GM13976 (cell line): ENCODE measurements around the gene PEAR1.

Experiments
- DNase-seq: peaks from one replicate; pipeline ENCODE4 v3.0.0; 2012; ENCODE audit warnings: low spot score
- in situ Hi-C: fragments of 300-500 bp; cut with MboI; formaldehyde crosslinking; loops from one replicate; pipeline ENCODE4 v1.12.0; 2022; ENCODE audit warnings: low sequenced_read_pairs, mixed read lengths, inconsistent platforms; ENCODE audit not compliant: unreplicated experiment
- TF ChIP-seq, protein P1 (sequence below): IDR thresholded peaks from 2 replicates; pipeline ENCODE4 v1.5.1; 2012; ENCODE audit warnings: borderline replicate concordance, mild to moderate bottlenecking; ENCODE audit not compliant: insufficient read depth; ENCODE audit errors: extremely low read depth, missing control alignments, control extremely low read depth

Gene PEAR1

DNA sequence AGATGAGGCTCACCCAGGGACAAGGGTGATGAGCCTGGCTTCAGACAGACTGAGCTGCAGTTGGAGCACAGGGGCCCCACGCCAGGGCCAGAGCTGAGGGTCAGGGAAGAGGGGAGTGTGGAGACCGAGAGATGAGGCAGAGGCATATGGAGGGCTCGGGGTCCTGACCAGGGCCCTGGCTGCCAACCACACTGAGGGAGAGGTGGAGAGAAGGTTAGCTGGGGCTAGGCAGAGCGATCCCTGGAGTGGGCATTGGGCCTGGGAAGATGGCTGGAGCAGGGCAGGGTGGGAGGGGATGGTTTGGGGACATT lies 8.0 kb downstream of the PEAR1 start:
- TF ChIP-seq, protein P1, sequence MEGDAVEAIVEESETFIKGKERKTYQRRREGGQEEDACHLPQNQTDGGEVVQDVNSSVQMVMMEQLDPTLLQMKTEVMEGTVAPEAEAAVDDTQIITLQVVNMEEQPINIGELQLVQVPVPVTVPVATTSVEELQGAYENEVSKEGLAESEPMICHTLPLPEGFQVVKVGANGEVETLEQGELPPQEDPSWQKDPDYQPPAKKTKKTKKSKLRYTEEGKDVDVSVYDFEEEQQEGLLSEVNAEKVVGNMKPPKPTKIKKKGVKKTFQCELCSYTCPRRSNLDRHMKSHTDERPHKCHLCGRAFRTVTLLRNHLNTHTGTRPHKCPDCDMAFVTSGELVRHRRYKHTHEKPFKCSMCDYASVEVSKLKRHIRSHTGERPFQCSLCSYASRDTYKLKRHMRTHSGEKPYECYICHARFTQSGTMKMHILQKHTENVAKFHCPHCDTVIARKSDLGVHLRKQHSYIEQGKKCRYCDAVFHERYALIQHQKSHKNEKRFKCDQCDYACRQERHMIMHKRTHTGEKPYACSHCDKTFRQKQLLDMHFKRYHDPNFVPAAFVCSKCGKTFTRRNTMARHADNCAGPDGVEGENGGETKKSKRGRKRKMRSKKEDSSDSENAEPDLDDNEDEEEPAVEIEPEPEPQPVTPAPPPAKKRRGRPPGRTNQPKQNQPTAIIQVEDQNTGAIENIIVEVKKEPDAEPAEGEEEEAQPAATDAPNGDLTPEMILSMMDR = no peak
- no peak for DNase-seq
- in situ Hi-C loops = no loop called here

DNA sequence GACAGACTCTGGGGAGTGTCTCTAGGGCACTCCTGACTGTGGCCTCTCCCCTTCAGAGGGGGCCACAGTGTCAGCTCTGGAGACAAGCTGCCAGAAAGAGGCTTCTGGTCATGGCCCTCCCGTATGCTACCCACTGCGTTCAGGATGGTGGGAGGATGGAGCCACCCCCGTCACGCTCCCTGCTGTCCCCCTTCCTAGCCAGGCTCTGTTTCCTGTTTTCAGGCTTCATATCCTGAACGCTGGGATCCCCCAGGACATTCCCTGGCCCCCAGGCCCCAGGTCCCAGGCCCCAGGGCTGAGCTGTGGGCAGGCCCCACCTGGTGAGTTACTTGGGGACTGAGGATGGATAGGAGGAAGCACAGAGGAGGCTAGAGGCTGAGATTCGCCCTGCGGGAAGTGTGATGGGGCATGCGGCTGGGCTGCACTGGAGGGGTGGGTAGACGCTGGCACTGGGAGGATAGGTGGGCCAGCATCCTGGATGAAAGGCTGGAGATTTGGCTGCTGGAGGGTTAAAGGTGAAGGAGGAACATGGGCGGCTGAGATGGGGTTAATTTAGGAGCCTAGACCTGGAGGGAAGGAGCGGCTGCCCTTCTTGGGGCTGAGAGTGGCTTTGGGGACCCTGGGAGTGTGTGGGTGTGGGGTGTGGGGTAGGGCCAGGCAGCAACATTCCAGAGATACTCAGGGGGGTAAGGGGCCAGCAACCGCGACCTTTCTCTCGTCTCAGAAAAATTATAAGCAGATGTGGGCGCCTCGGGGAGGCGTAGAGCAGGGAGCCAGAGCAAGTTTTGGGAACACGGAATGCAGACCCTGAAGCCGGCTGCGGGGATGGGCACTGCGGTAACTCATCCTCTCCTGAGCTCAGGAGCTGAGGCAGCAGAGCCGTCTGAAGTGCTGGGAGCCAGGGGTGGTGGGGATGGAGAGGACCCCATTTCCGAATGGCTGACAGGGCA lies 8.7 kb downstream of the PEAR1 start:
- DNase-seq = no peak
- in situ Hi-C loops = no loop called here

DNA sequence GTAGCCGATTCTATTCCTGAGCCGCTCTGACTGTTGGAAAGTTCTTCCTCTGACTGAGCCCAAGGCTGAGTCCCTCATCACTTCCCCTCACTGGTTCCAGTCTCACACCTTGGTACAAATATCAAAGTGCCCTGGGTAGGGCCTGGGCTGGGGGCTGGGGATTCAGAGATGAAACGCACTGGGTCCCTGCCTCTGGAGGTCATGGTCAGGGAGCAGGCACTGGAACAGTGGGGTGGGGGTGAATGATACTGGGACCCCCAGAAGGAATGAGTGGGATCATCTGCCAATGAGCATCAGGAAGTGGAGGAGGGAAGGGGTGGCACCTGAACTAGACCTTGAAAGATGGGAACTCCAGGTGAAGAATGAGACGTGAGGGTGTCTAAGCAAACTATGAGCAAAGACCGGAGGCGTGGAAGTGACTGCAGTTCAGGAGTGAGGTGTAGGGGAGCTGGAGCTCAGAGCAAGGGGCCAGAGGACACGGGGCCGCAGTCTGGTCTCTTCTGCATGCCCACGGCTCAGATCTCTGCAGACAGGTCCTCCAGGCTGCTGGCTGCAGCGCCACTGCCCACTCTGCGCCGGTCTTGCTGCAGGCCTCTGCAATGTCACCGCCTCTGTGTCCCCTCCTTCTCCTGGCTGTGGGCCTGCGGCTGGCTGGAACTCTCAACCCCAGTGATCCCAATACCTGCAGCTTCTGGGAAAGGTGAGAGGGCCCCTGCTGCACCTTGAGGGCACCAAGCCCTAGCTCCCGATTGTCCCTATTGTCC lies 10.0 kb downstream of the PEAR1 start:
- TF ChIP-seq, protein P1 = no peak
- in situ Hi-C loops = no loop called here
- DNase-seq = no peak

More for the DNA sequence above, 8.7 kb downstream of the PEAR1 start:
- TF ChIP-seq, protein P1 = no peak

DNA sequence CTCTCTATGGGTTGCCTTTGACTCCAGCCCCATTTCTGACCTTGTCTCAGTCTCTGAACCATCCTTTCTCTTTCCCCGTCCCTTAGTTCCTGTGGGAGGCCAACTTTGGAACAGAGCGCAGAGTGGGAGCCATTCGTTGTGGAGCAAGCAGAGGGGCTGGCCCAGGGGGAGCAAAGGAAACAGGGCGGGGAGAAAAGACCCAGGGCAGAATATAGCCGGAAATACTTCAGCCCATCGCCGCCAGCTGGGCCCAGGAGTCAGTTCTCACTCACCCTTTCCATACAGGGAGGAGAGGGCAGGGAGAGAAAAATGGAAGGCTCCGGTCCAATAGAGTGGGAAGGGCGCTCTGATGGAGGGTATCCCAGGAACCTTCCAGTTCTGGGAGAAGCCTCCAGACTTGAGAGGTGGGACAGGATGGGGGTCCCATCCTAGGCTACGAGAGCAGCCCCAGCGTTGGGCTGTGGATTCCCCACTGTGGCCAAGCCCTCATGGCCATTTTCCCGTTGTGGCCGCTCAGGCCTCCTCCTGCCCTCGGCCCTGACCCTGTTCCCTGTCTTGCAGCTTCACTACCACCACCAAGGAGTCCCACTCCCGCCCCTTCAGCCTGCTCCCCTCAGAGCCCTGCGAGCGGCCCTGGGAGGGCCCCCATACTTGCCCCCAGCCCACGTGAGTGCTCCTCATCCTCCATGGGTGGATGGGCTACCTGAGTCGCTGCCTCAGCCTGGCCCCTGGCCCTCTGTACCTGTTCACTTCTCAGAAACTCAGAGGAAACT lies 10.9 kb downstream of the PEAR1 start:
- DNase-seq = no peak
- in situ Hi-C loops = no loop called here
- TF ChIP-seq, protein P1 = no peak

- TF ChIP-seq, protein P1 = no peak
- DNase-seq = no peak
- in situ Hi-C loops = no loop called here
These were observed 11.7 kb downstream of the PEAR1 start for GRCh38 chr1:156905176-156905575.

GRCh38 chr1:156905651-156906050 lies 12.1 kb downstream of the PEAR1 start:
- DNase-seq = no peak
- TF ChIP-seq, protein P1 = no peak
- in situ Hi-C loops = no loop called here
